ENCODE measurements around the gene KIAA0319L.

GRCh38 chr1:35571263-35571662 is 14.1 kb upstream of the KIAA0319L start:
- no peak for TF ChIP-seq CTCF (IDR thresholded peaks at IDR 0.05)
- no peak for TF ChIP-seq ZFX (IDR thresholded peaks at IDR 0.05; ENCODE audit: borderline replicate concordance)

Data from 22Rv1 (cell line).